22Rv1 (cell line): ENCODE data around the gene DENND6B.

Experiments
- H3K27ac ChIP-seq: fragments of 450-650 bp; 2 replicates; pipeline ENCODE4 v1.5.1; 2017
- ZFX ChIP-seq: fragments of 450-650 bp; IDR thresholded peaks from 2 replicates; pipeline ENCODE4 v1.6.1; 2017; ENCODE audit warnings: antibody characterized with exemption, borderline replicate concordance
- TF ChIP-seq, protein P1 (sequence below): fragments of 450-650 bp; IDR thresholded peaks from 2 replicates; pipeline ENCODE4 v1.5.1; 2017; ENCODE audit warnings: mild to moderate bottlenecking

The DENND6B gene

DNA sequence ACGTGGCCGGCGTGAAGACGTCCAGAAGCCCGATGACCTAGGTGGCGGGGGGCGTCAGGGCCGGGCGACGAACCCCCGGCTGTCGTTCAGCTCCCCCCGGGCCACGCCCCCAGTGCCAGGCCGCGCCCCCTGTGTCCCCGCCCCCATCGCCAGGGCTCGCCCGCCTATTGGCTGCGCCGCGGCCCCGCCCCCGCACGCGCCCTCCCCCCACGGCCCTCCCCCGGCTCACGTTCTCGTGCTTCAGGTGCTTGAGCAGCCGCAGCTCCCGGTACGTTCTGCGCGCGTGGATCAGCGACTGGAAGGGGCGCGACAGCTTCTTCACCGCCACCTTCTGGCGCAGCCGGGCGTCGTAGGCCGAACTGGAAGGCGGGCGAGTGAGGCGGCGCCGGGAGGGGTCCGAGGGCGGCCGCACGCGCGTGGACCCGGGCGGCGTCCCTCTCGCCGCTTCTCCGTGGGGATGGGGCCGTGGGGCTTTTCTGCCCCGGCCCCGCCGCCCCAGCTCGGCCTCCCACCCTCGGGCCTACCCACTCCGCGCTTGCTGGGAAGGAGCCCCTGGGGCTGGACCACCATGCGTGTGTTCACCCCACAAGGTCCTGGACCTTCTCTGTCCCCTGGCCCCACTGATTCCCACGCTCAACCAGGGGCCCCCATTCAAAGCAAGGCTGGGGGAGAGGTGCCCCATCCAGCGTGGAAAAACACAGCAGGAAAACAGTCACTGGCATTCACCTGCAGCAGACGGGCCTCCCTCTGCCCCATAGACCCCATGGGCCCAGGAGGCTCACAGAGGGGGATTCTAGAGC lies 59.0 kb downstream of the DENND6B start:
- H3K27ac ChIP-seq = peak overlapping the region; percentile 97
- no peak for TF ChIP-seq ZFX
- TF ChIP-seq, protein P1, sequence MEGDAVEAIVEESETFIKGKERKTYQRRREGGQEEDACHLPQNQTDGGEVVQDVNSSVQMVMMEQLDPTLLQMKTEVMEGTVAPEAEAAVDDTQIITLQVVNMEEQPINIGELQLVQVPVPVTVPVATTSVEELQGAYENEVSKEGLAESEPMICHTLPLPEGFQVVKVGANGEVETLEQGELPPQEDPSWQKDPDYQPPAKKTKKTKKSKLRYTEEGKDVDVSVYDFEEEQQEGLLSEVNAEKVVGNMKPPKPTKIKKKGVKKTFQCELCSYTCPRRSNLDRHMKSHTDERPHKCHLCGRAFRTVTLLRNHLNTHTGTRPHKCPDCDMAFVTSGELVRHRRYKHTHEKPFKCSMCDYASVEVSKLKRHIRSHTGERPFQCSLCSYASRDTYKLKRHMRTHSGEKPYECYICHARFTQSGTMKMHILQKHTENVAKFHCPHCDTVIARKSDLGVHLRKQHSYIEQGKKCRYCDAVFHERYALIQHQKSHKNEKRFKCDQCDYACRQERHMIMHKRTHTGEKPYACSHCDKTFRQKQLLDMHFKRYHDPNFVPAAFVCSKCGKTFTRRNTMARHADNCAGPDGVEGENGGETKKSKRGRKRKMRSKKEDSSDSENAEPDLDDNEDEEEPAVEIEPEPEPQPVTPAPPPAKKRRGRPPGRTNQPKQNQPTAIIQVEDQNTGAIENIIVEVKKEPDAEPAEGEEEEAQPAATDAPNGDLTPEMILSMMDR = peak; percentile 77

DNA sequence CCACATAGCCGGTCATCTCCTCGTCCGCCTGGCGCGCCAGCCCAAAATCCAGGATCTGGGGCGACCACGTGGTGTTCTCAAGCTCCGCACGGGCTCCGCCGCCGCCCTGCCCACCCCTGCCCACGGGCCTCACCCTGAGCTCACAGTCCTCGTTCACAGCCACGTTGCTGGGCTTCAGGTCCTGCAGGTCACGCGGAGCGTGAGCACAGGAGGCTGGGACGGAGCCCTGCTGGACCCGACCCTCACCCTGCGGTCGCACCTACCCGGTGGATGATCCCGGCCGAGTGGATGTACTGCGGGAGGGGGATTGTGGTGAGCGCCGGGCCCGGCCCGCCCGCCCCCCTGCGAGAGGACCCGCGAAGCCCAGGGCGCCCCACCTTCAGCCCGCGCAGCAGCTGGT lies 59.8 kb downstream of the DENND6B start:
- H3K27ac ChIP-seq = peak overlapping the region; percentile 97
- TF ChIP-seq, protein P1 = no peak
- no peak for TF ChIP-seq ZFX

DNA sequence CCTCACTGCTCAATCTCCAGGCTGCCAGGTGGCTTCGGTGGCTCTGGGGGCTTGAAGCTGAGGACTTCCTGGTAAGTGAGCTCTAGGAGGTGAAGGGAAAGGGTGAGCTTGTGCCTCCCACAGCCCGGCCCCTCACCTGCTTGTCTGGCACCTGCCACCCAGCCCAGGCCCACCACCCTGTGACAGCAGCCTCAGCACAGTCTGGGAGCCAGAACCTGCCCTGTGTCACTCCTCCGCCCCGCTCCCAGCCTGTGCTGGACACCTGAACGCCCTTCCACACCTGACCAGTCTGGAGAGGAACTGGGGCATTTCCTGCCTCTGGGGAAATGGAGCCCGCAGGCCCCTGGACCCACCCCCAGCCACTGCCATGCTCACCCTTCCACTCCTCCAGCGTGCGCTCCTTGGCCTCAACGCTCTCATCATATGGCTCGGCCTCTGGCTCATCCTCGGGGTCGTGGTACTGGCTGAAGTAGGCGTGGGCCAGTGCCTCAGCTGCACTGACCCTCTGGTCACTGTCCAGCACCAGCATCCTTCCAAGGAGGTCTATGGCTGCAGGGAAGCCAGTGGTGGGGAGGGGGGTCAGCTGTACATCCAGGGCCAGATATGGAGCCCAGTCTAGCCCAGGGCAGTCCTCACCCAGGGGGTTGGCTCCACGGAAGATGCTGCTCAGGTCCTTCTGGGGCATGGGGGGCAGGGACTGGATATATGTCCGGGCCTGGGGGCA lies 61.7 kb downstream of the DENND6B start:
- TF ChIP-seq ZFX = no peak
- TF ChIP-seq, protein P1 = no peak
- H3K27ac ChIP-seq = peak overlapping the region; percentile 29

DNA sequence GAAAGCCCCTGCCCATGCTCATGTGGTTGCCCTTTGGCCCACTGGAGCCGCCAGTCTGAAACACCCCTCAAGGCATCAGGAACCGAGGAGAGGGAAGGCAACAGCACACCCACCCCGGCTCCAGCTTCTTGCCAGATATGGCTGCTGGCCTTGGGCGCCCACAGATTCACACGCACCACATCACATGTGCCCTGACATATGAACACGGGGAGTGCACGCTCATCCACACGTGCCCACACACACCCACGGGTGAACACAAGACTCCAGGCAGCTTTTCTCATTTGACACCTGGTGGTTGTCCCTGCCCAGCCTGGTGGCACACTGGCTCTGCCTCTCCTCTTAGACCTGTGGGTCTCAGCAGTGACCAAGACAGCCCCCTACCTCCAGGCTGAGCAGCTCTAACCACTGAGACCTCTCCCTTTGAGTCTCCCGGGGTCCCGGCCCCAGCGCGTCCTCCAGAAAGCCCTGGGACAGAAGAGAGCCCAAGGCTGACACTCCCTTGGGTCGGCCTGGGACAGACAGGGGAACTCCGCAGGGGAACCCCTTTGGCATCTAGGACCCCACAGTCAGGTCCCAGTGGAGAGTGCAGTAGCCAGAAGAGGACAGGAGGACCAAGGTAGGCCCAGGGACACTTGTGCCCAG lies 62.6 kb downstream of the DENND6B start:
- TF ChIP-seq, protein P1 = no peak
- no peak for TF ChIP-seq ZFX

DNA sequence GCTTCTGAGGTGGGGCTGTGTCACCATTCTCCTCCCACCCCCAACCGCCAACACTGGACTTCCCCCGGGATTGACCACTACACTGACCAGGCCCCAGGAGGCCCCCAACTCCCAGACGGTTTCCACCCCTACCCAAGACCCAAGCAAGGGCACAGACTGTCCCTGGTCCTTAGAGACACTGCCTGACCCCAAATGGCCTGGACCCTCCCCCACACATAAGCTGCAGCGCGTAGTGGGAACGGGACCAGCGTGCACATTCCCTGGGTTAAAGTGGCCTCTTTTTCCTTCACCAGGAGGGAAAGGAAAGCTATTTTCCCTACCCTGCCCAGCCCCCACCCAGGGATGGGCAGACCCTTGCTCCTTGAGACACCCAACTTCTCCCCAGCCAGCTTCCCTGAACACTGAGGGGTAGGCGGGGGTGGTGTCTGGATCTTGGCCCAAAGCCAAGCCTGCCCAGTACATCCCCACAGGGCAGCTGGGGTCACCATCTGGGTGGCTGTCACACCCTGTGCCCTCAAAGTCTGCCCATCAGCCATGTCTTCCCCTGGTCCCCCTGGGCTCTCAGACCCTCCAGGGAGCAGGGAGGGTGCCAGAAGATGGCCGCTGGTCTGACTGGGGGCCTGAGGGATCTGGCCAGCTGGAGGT lies 63.7 kb downstream of the DENND6B start:
- TF ChIP-seq, protein P1 = no peak
- no peak for TF ChIP-seq ZFX
- peak overlapping the region; percentile 91 for H3K27ac ChIP-seq

More for the DNA sequence above, 62.6 kb downstream of the DENND6B start:
- peak overlapping the region; percentile 29 for H3K27ac ChIP-seq

DNA sequence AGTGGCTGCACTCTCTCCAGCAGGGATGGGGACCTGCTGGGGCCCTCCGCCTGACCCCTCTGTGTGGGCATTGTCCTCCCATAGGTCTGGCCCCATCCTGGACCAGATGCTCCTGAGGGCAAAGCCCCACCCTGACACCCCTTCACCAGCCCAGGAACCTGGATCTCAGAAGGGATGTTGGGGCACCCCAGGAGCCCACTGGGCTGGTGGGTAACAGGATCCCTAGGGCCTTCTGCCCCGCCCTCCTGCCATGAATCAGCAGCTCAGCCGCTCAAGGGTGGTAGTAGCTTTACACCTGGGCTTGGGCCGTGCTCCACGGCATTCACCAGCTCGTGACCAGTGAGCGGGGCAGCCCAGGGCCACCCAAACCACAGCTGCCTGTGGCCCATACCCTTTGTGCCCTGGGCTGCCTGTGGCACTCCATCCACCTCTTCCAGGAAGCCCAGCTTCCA lies 64.3 kb downstream of the DENND6B start:
- TF ChIP-seq, protein P1 = no peak
- no peak for TF ChIP-seq ZFX
- H3K27ac ChIP-seq = peak overlapping the region; percentile 91
